GM18870 (cell line): Measurements from ENCODE around the gene PTPN3.

Source experiments
- ATAC-seq: cut with Tn5 transposase; IDR thresholded peaks from one replicate; pipeline ENCODE4 v1.9.1; 2021; ENCODE audit warnings: moderate library complexity; ENCODE audit not compliant: unreplicated experiment

Gene PTPN3

DNA sequence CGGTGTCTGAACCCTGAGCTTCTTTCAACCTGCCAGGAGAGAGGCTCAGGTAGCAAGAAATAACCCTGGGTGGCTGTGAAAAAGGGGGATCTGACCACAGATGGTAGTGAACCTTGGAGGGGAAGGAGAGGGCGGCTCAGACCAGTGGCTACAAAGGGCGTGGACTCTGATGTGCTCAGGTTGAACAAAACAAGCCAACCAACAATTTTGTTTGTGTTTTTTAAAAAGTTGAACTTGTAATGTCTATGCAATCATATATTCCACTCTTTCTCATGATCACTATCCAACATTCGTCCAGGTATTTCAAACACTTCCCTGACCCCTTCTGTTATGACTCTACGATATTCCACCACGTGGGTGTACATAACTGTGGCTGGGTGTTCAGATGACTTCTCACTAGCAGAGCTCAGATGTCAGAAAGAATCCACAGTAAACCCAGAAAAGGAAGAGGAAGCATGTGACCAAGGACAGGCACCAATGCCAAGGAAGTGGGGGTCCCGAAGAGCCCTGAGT, 20.0 kb downstream of the PTPN3 start:
- no peak for ATAC-seq

DNA sequence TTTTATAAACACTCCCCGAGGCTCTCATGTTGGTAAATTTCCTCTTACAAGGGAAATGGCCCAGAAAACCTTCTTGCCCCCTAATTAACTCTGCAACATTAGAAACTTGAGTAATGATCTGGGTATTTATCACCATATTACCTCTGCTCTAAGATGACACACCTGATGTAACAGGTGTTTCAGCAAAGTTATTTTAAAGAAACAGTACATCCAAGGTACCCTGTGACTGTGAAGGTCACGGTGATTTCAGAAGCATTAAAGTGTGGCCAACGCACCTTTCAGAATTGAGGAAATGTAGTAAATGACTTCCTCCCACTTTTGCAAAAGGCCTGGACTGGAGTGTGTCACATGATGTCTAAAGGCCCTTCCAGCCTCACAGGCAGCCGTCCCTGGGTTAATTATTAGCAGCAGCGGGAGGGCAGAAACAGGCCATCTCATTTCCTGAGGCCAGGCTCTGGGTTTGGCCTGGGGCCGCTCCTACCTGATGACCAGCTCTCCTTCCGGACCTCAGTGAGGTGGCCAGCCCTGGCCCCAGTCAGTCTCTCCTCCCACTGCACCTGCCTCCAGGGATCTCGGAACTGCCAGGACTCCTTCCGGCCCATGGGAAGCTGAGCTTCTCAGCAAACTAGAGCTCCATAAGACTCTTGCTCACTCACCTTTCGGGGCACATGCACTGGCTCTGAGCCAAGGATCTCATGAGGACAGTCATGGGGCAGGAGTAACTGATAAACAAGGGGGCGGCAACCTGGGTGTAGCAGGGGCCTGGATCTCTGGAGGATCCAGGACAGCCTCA, 20.7 kb downstream of the PTPN3 start:
- ATAC-seq, result peak; percentile 89

DNA sequence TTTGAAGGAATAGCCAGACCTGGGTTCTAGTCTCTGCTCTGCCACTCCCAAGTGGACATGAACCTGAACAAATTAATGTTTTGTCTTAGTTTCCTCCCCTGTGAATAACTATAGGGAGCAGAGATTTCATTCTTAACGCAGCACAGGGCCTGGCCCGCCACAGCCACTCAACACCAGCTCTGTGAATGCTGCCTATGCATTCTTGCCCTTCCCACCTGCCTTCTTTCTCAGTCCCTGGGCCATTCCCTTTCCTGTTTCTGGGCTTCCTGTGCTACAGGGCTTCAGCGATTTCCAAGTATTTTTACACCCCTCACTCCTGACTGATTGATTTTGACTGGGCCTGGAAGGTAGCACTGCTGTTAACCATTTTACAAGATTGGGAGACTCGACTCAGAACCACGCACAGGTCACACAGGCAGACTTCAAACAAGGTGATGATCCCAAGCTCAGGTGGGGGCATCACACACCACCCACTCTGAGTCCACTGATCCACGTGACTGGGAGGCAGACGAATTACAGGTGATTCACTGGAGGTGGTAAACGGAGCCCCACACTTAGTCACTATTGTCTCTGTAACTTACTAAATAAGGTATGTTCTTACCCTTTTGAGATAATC, 21.4 kb downstream of the PTPN3 start:
- ATAC-seq, result no peak

DNA sequence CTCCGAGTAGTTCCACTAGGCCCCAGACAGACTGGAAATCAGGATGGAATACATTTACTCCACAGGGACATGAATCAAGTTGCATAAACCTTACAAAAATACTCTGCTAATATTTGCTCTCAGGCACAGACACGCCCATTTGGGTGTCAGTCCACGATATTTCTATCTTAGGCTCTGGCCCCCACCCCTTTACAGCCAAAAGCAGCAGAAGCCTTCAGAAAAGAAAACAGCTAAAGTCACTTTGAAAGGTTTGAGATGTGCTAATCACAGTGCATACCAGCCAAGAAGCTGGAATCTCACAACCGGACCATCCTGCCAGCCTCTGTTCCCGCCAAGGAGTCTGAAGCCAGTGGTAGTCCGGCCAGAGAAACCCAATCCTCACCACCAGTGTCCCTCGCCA, 22.6 kb downstream of the PTPN3 start:
- no peak for ATAC-seq

DNA sequence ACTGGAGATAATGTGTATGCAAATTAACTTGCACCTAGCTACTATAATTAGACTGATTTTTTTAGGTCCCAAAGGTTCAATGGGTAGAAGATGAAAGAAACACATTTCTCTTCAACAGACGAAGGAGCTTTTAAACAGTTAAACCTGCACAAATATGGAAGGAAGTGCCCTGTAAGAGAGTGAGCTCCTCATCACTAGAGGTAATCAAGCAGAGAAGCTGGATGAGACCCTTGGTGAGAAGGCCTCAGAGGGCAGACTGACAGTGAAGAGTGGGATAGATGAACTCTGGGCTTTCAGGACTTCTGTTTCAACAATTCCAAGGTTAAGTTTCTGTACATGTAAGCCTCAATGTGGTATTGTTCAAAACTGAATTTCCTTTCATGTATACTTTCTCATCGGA, 23.2 kb downstream of the PTPN3 start:
- ATAC-seq, result no peak

DNA sequence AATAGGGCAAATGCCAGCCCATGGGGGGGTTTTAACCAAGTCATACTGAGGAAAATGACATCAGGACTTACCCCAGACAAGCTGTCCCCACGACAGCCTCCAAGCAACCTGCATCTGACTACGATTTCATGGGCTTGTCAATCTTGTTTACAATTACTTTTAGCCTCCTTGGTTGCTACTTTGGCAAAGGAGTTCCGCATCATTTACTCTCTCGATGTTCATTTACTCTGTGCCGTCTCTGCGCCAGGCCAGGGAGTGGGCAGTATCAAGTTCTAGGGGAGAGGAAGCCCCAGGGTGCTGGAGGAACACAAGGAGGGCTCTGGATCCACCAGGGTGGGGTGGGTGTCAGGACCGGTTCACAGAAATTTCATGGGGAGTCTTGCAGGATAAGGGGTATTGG, 23.9 kb downstream of the PTPN3 start:
- ATAC-seq, result no peak

DNA sequence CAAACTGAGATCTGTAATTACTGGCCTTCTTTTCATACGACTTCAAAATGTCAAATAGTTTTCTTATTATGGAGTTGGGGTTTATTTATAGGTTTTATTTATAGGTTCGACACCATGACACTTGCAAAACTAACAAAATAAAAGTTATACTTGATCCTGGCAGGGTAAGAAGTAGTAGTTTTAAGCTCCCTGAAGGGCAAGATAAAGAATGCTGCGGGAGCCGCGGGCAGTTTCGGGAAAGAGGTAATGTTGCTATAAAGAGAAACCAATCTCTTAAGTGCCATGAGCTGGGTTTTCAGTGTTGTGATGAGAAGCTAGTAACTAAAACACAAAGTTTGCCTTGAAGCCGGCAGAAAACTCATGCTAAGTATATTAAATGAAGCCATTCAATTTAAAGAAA, 24.8 kb downstream of the PTPN3 start:
- no peak for ATAC-seq

DNA sequence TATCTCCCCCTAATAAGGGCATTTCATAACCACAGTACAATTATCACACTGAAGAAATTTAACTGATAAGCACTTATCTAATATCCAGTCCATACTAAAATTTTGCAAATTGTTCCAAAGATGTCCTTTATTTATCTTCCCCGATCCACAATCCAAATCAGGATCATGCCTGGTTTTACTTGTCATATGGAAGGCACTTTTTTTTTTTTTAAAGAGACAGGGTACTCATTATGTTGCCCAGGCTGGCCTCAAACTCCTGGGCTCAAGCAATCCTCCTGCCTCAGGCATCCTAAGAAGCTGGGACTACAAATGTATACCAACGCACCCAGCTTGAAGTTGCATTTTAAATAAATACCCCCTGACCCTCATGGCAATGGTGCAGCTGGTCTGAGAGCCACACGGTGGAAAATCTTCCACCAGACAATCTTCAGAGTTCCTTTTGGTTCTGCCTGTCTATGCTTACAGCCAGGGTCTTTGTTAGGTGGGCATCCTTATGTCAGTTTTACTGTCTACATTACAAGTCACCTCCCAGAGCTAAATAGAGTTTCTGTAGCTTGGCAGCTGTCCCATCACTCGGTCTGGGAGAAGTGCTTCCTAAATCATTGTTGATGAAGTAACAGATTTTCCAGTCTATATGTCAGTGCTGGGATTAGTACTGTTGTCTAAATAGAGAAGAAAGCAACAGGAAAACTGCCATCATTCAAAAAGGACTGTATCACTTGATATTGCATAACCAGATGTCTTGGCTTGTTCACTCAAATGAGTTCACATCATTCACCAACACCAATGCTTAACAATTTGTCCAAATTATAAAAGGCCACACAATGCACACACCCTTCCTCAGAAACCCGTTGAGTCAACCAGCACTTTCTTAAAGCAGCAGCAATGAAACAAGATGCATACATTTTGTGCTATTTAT, 26.4 kb downstream of the PTPN3 start:
- no peak for ATAC-seq

DNA sequence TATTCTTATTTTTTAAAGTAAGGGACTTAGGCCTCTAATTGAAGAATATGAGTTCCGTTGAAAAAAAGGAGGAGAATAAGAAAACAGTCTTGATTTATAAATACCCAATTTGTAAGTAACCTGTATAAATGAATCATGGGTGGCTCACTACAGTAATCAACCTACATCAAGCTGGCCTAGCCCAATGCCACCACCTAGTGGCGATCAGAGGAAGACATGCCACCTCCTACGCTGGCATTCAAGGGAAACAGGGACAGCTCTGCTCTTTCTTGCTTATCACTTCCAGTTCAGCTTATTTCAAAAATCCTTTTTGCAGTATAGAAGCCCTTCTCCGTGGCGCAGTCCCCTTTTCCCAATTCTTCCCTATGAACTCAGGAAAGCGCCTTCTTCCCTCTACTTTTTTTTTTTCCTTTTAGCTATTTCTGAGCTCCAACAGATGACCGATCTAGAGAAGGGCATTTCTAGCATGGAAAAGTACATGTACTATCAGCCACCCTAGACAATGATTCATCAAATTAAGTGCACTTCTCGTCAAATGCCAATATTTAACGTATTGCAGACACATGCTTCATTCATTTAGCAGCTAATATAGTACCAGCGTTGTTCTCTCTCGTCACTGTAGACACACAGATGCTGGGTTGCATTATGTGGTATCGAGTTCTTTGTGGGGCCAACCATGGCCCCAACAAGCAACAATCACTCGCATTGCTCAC, 28.3 kb downstream of the PTPN3 start:
- ATAC-seq, result peak; percentile 92

DNA sequence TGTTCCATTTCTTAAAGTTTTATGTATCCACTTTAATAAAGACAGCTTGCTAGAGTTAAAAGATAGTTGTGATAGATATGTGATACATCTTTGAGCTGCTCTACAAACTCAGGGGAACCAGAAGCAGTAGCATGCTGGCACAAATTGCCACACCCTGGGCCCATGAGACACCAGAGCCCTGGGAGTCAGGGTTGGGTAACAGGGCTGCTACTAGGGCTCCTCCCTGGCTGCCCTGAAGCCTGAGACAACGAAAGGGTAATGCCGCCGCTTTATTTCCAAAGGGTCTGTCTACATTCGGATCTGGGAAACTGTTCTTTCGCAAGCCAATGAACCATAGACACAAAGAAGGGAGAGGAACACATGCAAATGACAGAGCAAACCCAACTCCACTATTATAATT, 29.2 kb downstream of the PTPN3 start:
- no peak for ATAC-seq

DNA sequence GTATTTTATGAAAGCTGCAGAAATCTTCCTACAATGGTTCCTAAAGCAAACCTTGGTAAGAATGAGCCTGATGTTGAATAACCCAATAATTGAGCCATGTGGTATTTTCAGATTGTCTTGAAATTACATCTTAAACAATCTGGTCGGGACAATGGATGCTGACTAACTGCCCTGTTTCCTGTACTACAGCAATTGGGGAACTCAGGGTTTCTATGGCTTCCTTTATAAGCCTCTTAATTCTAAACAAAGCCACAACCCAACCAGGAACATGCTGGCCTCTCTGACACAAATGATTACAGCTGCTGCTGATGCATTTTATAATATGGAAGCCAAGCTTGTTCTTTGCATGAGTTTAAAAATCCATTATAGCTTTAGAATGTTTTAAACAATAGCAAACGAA, 30.2 kb downstream of the PTPN3 start:
- ATAC-seq, result no peak

DNA sequence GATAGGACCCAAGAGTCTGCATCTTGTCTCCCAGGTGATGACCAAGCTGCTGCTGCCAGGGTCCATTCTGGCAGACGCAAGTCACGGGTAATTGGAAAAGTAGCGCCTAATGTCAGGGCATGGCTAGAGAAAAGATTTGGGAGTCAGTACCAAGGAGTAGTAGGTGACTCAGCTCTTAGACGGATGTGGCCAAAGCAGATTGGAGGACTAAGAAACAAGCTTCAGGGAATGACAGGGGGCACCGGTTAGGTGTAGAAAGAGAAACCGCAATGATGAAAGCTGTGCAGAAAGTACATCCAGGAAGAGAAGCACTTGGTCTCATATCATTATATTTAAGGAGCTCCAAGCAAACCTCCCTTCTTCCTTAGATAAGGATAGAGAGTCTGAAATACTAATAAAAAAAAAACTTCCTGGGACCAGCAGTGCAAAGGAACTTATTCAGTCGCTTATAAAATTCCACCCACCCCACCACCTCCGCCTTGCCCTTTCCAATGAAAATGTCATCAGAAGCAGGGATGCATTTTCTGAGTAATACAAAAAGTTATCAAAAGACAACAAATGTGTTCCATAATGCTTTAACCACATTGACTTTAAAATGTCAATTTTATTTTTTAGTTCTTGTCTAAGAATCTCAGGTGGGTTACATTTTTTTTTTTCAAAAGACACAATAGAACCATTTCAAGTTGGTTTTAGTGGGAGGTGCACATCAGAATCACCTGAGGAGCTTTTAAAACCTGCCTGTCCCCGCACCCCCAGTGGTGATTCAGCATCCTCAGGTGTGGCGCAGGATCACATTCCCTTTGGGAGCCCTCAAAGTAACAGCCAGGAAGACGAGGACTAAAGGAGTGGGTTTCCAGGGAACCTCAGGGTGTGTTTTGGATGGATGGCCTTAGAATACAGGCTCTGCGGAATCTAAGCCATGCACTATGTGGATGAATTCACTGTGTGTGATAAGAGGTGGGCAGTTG, 31.2 kb downstream of the PTPN3 start:
- no peak for ATAC-seq

DNA sequence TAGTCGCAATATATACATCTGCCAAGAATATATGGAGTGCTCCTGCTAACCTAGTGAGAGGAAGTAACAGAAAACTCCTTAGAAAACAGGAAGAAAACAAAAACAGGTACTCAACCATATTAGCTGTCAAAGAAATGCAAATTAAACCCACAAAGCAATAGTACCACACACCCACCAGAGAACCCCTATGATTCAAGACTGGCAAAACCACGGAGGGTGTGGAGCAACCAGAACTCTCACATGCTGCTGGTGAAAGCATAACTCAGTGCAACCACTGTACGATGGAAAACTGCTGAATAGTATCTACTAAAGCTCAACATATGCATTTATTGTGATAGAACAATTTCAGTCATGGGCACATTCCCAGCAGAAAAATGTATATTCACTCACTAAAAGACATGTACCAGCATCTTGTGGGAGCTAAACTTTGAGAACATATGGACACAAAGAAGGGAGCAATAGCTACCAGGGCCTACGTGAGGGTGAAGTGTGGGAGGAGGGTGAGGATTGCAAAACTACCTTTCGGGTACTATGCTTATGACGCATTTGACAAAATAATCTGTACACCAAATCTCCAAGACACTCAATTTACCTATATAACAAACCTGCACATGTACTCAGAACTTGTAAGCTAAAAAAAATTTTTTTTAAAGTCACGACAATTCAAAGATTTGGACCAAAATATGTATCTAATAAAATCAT, 34.0 kb downstream of the PTPN3 start:
- ATAC-seq, result peak; percentile 58

DNA sequence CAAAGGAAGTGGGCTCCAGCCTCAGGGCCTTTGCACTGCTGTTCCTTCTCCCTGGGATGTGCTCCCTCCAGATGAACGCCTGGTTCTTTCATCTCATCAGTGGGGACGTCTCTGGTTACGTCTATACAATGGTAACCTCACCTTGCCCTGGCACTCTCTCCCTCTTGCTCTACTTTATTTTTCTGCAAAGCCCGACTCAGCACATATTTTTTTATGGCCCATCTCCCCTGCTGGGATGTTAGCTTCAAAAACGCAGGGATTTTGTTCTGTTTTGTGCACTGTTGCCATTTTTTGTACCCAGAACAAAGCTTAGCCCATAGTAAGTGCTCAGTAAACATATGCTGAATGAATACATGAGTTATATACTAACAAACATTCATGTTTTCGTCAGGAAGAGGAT, 37.5 kb downstream of the PTPN3 start:
- no peak for ATAC-seq

DNA sequence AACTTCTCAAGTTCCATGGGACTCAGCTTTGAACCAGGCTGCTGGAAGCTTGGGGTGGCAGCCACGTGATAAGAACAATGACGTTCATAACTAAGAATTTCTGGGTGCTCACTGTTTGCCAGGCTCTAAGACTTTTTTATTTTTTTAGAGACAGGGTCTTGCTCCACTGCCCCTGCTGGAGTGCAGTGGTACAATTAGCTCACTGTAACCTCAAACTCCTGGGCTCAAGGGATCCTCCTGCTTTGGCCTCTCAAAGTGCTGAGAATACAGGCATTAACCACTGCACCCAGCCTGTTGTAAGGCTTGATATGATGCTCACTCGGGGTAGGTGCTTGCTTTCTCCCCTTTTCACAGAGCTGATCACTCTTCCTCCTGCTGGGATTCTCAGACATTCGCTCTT, 38.7 kb downstream of the PTPN3 start:
- ATAC-seq, result no peak

DNA sequence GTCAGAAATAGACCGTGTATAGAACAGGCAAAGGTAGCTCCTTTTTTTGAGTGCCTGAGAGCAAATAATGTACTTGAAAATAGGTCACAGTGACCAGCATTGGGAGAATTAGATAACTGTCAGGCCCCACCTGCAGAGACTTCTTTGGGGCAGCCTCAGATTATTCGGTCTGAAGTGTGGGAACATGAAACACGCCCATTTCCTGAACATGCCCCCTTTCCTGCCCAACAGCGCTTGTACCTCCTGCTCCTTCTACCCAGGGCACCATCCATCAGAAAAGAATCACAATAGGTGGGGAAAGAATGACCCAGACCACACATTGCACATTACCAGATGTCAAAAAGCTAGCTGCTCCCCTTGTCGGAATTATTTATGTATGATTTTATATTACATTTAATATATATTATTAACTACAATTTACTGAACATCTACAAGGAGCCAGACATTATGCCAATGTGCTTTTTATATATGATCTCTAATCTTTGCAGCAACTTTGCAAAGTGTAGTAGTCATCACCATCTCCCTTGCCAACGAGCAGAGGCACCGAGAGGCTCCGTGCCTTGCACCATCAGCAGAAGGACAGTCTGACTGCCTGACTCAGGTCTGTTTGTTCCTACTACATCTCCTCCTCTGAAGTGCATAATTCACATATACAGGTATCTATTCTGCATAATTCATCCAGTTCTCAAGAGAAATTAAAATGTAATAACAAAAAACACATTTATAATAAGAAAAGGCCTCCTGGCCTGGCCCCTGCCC, 39.5 kb downstream of the PTPN3 start:
- no peak for ATAC-seq

DNA sequence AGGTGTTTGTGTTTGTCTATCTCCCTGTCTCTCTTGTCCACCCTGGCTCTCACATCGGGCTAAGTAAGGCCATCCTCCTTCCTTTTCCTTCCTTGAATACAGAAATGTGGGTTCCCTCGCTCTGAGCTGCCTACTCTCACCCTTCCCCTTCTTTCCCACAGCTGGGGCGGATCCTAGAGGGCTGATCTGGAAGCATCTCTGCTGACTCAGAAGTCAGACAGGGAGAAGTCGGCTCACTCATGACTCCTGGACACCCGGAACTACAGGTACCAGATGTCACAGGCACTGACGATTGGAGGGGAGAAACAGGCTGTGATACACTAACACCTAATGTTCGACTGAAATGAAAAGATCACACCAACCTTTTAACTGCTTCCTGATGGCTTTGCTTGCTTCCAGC, 41.3 kb downstream of the PTPN3 start:
- no peak for ATAC-seq

DNA sequence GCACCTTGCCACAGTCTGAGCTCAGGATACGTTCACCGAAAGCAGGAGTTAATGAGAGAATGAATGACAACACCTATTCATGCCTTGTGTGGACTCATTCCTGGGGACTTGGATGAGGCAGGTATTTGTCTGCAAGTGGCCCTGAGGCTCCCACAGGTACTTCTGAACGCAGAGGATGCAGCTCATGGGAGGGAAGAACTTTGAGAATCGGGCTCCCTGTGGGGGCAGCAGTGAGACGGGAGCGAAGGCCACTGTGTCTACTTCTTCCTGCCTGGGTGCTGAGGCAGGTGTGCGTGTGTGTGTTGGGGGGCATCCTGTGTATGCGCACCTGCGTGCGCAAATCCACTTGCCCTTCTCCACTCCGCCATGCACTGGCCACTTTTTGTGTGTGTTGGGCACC, 42.2 kb downstream of the PTPN3 start:
- no peak for ATAC-seq
